GM21423 (cell line): Measurements from ENCODE around the gene TBC1D20.
"Not testable (repeated sequence)": the region's sequence is repeated elsewhere in the genome, so short reads cannot be mapped to it uniquely, and the experiment has no call there.

Experiments
- ATAC-seq: cut with Tn5 transposase; IDR thresholded peaks from one replicate; pipeline ENCODE4 v1.9.1; 2021; ENCODE audit warnings: mild to moderate bottlenecking, moderate library complexity; ENCODE audit not compliant: unreplicated experiment

The TBC1D20 gene

GRCh38 chr20:476561-477249, 14.4 kb upstream of the TBC1D20 start:
- ATAC-seq: not testable (repeated sequence)

- ATAC-seq: no peak
Measured at GRCh38 chr20:475463-476357, 13.4 kb upstream of the TBC1D20 start.

GRCh38 chr20:474581-474980, 12.2 kb upstream of the TBC1D20 start:
- ATAC-seq: no peak

GRCh38 chr20:472889-473292, 10.6 kb upstream of the TBC1D20 start:
- ATAC-seq: no peak

- no peak for ATAC-seq
Measured at GRCh38 chr20:472137-472846, 10.0 kb upstream of the TBC1D20 start.

- no peak for ATAC-seq
Measured at GRCh38 chr20:469746-470490, 7.6 kb upstream of the TBC1D20 start.

- no peak for ATAC-seq
Measured at GRCh38 chr20:467755-468154, 5.4 kb upstream of the TBC1D20 start.

- ATAC-seq: peak; percentile 27
Measured at GRCh38 chr20:461254-462198, 807 bp downstream of the TBC1D20 start.

GRCh38 chr20:460707-461106, 1.6 kb downstream of the TBC1D20 start:
- ATAC-seq: no peak

- no peak for ATAC-seq
Measured at GRCh38 chr20:460180-460579, 2.2 kb downstream of the TBC1D20 start.

- ATAC-seq: no peak
Measured at GRCh38 chr20:458776-459175, 3.6 kb downstream of the TBC1D20 start.

- no peak for ATAC-seq
Measured at GRCh38 chr20:454951-455350, 7.4 kb downstream of the TBC1D20 start.

GRCh38 chr20:452021-452420, 10.3 kb downstream of the TBC1D20 start:
- ATAC-seq: not testable (repeated sequence)

- no peak for ATAC-seq
Measured at GRCh38 chr20:445514-446336, 16.6 kb downstream of the TBC1D20 start.

GRCh38 chr20:444862-445426, 17.4 kb downstream of the TBC1D20 start:
- ATAC-seq: no peak

GRCh38 chr20:444117-444516, 18.2 kb downstream of the TBC1D20 start:
- ATAC-seq: no peak

- ATAC-seq: no peak
Measured at GRCh38 chr20:443223-443775, 19.0 kb downstream of the TBC1D20 start.

- no peak for ATAC-seq
Measured at GRCh38 chr20:440636-441035, 21.7 kb downstream of the TBC1D20 start.
